HG03521 (cell line): Measurements from ENCODE around the gene LAT.
"Not testable (repeated sequence)": the region's sequence is repeated elsewhere in the genome, so short reads cannot be mapped to it uniquely, and the experiment has no call there.

Experiments used
- ATAC-seq: cut with Tn5 transposase; IDR thresholded peaks from one replicate; pipeline ENCODE4 v1.9.1; 2021; ENCODE audit warnings: mild to moderate bottlenecking, moderate library complexity; ENCODE audit not compliant: unreplicated experiment

The LAT gene

GRCh38 chr16:28984619-28985135 is at the start of gene LAT:
Gene LAT (plus strand): TSS chr16:28985052. CDS start chr16:28985418, 366 bp downstream.
- no peak for ATAC-seq

- no peak for ATAC-seq
Measured at GRCh38 chr16:28935346-28935745, 49.5 kb upstream of the LAT start.

GRCh38 chr16:28935924-28936783 is 48.7 kb upstream of the LAT start:
- peak; percentile 69 for ATAC-seq

- ATAC-seq = no peak
Measured at GRCh38 chr16:28936784-28937155, 48.1 kb upstream of the LAT start.

GRCh38 chr16:28937222-28937876 is 47.5 kb upstream of the LAT start:
- no peak for ATAC-seq

GRCh38 chr16:28938721-28939120 is 46.1 kb upstream of the LAT start:
- ATAC-seq = no peak

- not testable (repeated sequence) for ATAC-seq
Measured at GRCh38 chr16:28939825-28940224, 45.0 kb upstream of the LAT start.

GRCh38 chr16:28943281-28943680 is 41.6 kb upstream of the LAT start:
- no peak for ATAC-seq

- no peak for ATAC-seq
Measured at GRCh38 chr16:28946681-28947080, 38.2 kb upstream of the LAT start.

GRCh38 chr16:28950648-28951409 is 34.0 kb upstream of the LAT start, which contains the start of gene NFATC2IP:
Gene NFATC2IP (plus strand): TSS chr16:28950937. CDS start chr16:28951012, 75 bp downstream.
- peak; percentile 91 for ATAC-seq

- ATAC-seq = no peak
Measured at GRCh38 chr16:28951410-28951943, 33.4 kb upstream of the LAT start.

- no peak for ATAC-seq
Measured at GRCh38 chr16:28958216-28958615, 26.6 kb upstream of the LAT start.

- no peak for ATAC-seq
Measured at GRCh38 chr16:28958836-28959235, 26.0 kb upstream of the LAT start.

- ATAC-seq = no peak
Measured at GRCh38 chr16:28964072-28964471, 20.8 kb upstream of the LAT start.

- ATAC-seq = no peak
Measured at GRCh38 chr16:28964496-28964895, 20.4 kb upstream of the LAT start.

GRCh38 chr16:28967156-28967555 is 17.7 kb upstream of the LAT start:
- no peak for ATAC-seq

GRCh38 chr16:28969696-28970095 is 15.2 kb upstream of the LAT start:
- ATAC-seq = not testable (repeated sequence)

GRCh38 chr16:28974007-28974436 is 10.8 kb upstream of the LAT start:
- no peak for ATAC-seq

- peak; percentile 89 for ATAC-seq
Measured at GRCh38 chr16:28974437-28975157, 10.3 kb upstream of the LAT start, which contains the start of gene SPNS1. Gene SPNS1 (plus strand): TSS chr16:28974778. CDS start chr16:28975152, 374 bp downstream.

GRCh38 chr16:28975158-28975599 is 9.7 kb upstream of the LAT start:
- ATAC-seq = peak; percentile 13
